ENCODE data around the gene SCRT2. TPM values are rescaled to one million over a fixed set of nuclear protein-coding genes. Genes with fewer than 3 reads are reported as not detected.

Gene SCRT2
- total and polyA plus RNA-seq, 2 of the 8 experiments (the other 6 are each of a cell fraction or from before 2014, with no cell fraction given), result 0.12 to 0.34 TPM

DNA sequence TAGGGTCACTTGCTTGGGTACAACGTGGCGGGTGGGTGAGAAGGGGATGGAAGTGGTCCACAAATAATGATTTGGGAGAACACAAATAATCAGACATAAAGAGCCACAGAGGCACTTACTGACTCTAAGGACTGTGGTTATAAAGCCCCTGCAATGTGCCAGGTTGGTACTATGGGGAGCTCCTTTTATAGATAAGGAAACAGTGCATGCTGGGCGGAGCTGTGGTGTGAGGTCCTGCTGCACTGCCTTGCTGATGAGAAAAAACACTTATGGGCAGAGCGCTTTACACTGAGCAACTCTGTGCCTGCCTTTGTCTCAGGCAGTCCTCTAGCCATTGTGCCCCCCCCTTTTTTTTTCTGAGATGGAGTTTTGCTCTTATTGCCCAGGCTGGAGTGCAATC is 29.1 kb upstream of the SCRT2 start (continued):
- TF ChIP-seq, protein P1, sequence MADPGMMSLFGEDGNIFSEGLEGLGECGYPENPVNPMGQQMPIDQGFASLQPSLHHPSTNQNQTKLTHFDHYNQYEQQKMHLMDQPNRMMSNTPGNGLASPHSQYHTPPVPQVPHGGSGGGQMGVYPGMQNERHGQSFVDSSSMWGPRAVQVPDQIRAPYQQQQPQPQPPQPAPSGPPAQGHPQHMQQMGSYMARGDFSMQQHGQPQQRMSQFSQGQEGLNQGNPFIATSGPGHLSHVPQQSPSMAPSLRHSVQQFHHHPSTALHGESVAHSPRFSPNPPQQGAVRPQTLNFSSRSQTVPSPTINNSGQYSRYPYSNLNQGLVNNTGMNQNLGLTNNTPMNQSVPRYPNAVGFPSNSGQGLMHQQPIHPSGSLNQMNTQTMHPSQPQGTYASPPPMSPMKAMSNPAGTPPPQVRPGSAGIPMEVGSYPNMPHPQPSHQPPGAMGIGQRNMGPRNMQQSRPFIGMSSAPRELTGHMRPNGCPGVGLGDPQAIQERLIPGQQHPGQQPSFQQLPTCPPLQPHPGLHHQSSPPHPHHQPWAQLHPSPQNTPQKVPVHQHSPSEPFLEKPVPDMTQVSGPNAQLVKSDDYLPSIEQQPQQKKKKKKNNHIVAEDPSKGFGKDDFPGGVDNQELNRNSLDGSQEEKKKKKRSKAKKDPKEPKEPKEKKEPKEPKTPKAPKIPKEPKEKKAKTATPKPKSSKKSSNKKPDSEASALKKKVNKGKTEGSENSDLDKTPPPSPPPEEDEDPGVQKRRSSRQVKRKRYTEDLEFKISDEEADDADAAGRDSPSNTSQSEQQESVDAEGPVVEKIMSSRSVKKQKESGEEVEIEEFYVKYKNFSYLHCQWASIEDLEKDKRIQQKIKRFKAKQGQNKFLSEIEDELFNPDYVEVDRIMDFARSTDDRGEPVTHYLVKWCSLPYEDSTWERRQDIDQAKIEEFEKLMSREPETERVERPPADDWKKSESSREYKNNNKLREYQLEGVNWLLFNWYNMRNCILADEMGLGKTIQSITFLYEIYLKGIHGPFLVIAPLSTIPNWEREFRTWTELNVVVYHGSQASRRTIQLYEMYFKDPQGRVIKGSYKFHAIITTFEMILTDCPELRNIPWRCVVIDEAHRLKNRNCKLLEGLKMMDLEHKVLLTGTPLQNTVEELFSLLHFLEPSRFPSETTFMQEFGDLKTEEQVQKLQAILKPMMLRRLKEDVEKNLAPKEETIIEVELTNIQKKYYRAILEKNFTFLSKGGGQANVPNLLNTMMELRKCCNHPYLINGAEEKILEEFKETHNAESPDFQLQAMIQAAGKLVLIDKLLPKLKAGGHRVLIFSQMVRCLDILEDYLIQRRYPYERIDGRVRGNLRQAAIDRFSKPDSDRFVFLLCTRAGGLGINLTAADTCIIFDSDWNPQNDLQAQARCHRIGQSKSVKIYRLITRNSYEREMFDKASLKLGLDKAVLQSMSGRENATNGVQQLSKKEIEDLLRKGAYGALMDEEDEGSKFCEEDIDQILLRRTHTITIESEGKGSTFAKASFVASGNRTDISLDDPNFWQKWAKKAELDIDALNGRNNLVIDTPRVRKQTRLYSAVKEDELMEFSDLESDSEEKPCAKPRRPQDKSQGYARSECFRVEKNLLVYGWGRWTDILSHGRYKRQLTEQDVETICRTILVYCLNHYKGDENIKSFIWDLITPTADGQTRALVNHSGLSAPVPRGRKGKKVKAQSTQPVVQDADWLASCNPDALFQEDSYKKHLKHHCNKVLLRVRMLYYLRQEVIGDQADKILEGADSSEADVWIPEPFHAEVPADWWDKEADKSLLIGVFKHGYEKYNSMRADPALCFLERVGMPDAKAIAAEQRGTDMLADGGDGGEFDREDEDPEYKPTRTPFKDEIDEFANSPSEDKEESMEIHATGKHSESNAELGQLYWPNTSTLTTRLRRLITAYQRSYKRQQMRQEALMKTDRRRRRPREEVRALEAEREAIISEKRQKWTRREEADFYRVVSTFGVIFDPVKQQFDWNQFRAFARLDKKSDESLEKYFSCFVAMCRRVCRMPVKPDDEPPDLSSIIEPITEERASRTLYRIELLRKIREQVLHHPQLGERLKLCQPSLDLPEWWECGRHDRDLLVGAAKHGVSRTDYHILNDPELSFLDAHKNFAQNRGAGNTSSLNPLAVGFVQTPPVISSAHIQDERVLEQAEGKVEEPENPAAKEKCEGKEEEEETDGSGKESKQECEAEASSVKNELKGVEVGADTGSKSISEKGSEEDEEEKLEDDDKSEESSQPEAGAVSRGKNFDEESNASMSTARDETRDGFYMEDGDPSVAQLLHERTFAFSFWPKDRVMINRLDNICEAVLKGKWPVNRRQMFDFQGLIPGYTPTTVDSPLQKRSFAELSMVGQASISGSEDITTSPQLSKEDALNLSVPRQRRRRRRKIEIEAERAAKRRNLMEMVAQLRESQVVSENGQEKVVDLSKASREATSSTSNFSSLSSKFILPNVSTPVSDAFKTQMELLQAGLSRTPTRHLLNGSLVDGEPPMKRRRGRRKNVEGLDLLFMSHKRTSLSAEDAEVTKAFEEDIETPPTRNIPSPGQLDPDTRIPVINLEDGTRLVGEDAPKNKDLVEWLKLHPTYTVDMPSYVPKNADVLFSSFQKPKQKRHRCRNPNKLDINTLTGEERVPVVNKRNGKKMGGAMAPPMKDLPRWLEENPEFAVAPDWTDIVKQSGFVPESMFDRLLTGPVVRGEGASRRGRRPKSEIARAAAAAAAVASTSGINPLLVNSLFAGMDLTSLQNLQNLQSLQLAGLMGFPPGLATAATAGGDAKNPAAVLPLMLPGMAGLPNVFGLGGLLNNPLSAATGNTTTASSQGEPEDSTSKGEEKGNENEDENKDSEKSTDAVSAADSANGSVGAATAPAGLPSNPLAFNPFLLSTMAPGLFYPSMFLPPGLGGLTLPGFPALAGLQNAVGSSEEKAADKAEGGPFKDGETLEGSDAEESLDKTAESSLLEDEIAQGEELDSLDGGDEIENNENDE (IDR thresholded peaks at IDR 0.05; ENCODE audit: insufficient replicate concordance, low read length), result no peak
- no peak for TF ChIP-seq SAP30 (IDR thresholded peaks at IDR 0.05; ENCODE audit: insufficient read depth, insufficient replicate concordance, low read length)
- TF ChIP-seq, protein P2, sequence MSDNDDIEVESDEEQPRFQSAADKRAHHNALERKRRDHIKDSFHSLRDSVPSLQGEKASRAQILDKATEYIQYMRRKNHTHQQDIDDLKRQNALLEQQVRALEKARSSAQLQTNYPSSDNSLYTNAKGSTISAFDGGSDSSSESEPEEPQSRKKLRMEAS (IDR thresholded peaks at IDR 0.05), result no peak
- no peak for TF ChIP-seq SIX5 (IDR thresholded peaks at IDR 0.05; ENCODE audit: low read depth, low read length)
- no peak for TF ChIP-seq TEAD4 (IDR thresholded peaks at IDR 0.05; ENCODE audit: low read depth, low read length)
- no peak for TF ChIP-seq TBP (IDR thresholded peaks at IDR 0.05; ENCODE audit: low read depth, low read length)
- no peak for TF ChIP-seq POLR2A (IDR thresholded peaks at IDR 0.05; ENCODE audit: control extremely low read depth in 1 of 2, low read depth in 2 of 2, low read length in 2 of 2)
